Calu3 (cell line): ENCODE data around the gene DGCR8. TPM values are rescaled to one million over a fixed set of nuclear protein-coding genes. Genes with fewer than 3 reads are reported as not detected.

Experiments
- BruUV-seq: library from RNA; stranded (reverse); fragments of 400-500 nt; replicated peaks from 2 replicates; lab custom pipeline; 2021; lab: Mats Ljungman, UMichigan
- CTCF ChIA-PET: fragments of 300-600 bp; sonication (Branson Sonifier 250); formaldehyde crosslinking; loops from one replicate; lab custom pipeline; 2022; ENCODE audit warnings: antibody characterized with exemption; lab: Charles Lee
- DNase-seq: peaks from one replicate; pipeline ENCODE4 v3.0.0; 2022
- H3K27ac Mint-ChIP-seq: one replicate; pipeline ENCODE4 v1.8.0; 2022; ENCODE audit warnings: mixed read lengths; ENCODE audit not compliant: unreplicated experiment
- H3K27me3 Mint-ChIP-seq: one replicate; pipeline ENCODE4 v1.8.0; 2022; ENCODE audit warnings: mixed read lengths; ENCODE audit not compliant: unreplicated experiment
- H3K36me3 Mint-ChIP-seq: one replicate; pipeline ENCODE4 v1.8.0; 2022; ENCODE audit warnings: mild to moderate bottlenecking, moderate library complexity, mixed read lengths; ENCODE audit not compliant: insufficient read depth, unreplicated experiment
- H3K4me1 Mint-ChIP-seq: one replicate; pipeline ENCODE4 v1.8.0; 2022; ENCODE audit warnings: mild to moderate bottlenecking, low read depth, mixed read lengths; ENCODE audit not compliant: unreplicated experiment
- H3K4me3 Mint-ChIP-seq: one replicate; pipeline ENCODE4 v1.8.0; 2022; ENCODE audit warnings: mild to moderate bottlenecking, low read depth, moderate library complexity, mixed read lengths; ENCODE audit not compliant: unreplicated experiment
- H3K9me3 Mint-ChIP-seq: one replicate; pipeline ENCODE4 v1.8.0; 2022; ENCODE audit warnings: low read depth, mixed read lengths; ENCODE audit not compliant: unreplicated experiment
- CTCF ChIP-seq: fragments of 200-600 bp; IDR thresholded peaks from one replicate; pipeline ENCODE4 v1.8.0; 2022; ENCODE audit warnings: antibody characterized with exemption; ENCODE audit not compliant: unreplicated experiment
- intact Hi-C: fragments of 100-400 bp; cut with micrococcal nuclease; formaldehyde crosslinking; loops from one replicate; pipeline ENCODE4 v1.10.0; 2022; ENCODE audit not compliant: unreplicated experiment
- total RNA-seq: library from RNA; stranded (reverse); gene quantifications from 2 replicates; pipeline ENCODE4 v1.2.3, GENCODE V29; 2022

DGCR8 gene
- total RNA-seq, 1 experiment from 2014 or later, result 54.7 TPM

GRCh38 chr22:20127869-20128618 is 48.0 kb downstream of the DGCR8 start:
- Mint-ChIP-seq H3K27me3 (no peaks in the 10 kb centered on the region), H3K36me3 (peaks cover 46% of the 10 kb centered on the region), H3K4me3 (no peak overlapping the region), H3K27ac (no peak overlapping the region), H3K4me1 (no peaks in the 10 kb centered on the region), H3K9me3 (no peaks in the 10 kb centered on the region)
- intact Hi-C loops, result no loop called here
- DNase-seq, result no peak
- BruUV-seq, result no TSS peak
- CTCF ChIA-PET, result no interaction called here
- TF ChIP-seq CTCF, result no peak

DNA sequence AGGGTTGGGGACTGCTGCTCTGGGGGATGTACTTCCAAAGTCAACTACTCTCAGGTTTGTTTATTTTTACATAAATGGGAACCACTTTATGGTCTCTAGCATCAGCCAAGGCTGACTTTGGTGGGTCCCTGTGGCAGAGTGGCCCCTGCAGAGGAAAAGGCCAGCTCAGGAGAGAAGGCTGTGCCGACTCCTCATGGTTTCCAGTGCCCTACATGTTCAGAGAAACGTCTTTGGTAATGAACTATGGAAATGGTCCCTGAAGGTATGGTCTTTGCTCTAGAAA is 48.5 kb downstream of the DGCR8 start:
- peaks cover under 1% of the 10 kb centered on the region for H3K4me1 Mint-ChIP-seq
- no peak overlapping the region for H3K4me3 Mint-ChIP-seq
- H3K27me3 Mint-ChIP-seq, result no peaks in the 10 kb centered on the region
- H3K27ac Mint-ChIP-seq, result no peak overlapping the region
- intact Hi-C loops, result no loop called here
- no peak for TF ChIP-seq CTCF
- DNase-seq, result no peak
- H3K9me3 Mint-ChIP-seq, result no peaks in the 10 kb centered on the region
- peaks cover 47% of the 10 kb centered on the region for H3K36me3 Mint-ChIP-seq
- CTCF ChIA-PET, result no interaction called here
- BruUV-seq, result no TSS peak

- TSS peak; percentile 19 for BruUV-seq
- Mint-ChIP-seq H3K27me3 (no peaks in the 10 kb centered on the region), H3K9me3 (no peaks in the 10 kb centered on the region), H3K4me1 (peaks cover 6% of the 10 kb centered on the region), H3K4me3 (no peak overlapping the region), H3K27ac (no peak overlapping the region), H3K36me3 (peaks cover 47% of the 10 kb centered on the region)
- CTCF ChIA-PET, result no interaction called here
- no peak for TF ChIP-seq CTCF
- peak; percentile 34 for DNase-seq
- intact Hi-C loops, result no loop called here
Measured at GRCh38 chr22:20128902-20129746, 49.1 kb downstream of the DGCR8 start.

DNA sequence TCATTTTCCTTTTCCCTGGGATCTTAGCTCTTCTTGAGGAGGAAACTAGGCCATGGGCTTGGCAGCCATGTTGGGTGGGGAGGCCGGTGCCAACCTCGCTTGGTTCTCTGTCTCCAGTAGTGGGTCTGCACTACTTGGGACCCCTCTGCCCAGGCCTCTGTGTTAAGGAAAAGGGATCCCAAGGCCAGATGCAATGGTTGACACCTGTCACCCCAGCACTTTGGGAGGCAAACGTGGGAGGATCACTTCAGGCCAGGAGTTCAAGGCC is 49.6 kb downstream of the DGCR8 start:
- H3K36me3 Mint-ChIP-seq, result peaks cover 52% of the 10 kb centered on the region
- H3K9me3 Mint-ChIP-seq, result no peaks in the 10 kb centered on the region
- no peak overlapping the region for H3K4me3 Mint-ChIP-seq
- DNase-seq, result no peak
- no peak for TF ChIP-seq CTCF
- H3K27ac Mint-ChIP-seq, result no peak overlapping the region
- CTCF ChIA-PET, result no interaction called here
- no peaks in the 10 kb centered on the region for H3K27me3 Mint-ChIP-seq
- BruUV-seq, result no TSS peak
- H3K4me1 Mint-ChIP-seq, result peaks cover 7% of the 10 kb centered on the region
- intact Hi-C loops, result no loop called here
